Neuronal stem cell (in vitro differentiated cells): ENCODE data around the gene WNT2.

Experiments
- DNase-seq: peaks from one replicate; pipeline ENCODE4 v3.0.0-alpha.2; 2013; ENCODE audit warnings: low spot score
- H2AFZ ChIP-seq: one replicate; pipeline ENCODE4 v1.6.1; 2013; ENCODE audit warnings: mild to moderate bottlenecking, low read length, inconsistent platforms
- H2AK5ac ChIP-seq: 2 replicates; pipeline ENCODE4 v1.6.1; 2013; ENCODE audit warnings: low read depth, mild to moderate bottlenecking, inconsistent platforms, low read length, moderate library complexity, mixed read lengths
- H2BK120ac ChIP-seq: 2 replicates; pipeline ENCODE4 v1.6.1; 2013; ENCODE audit warnings: low read depth, mild to moderate bottlenecking, inconsistent platforms, low read length, moderate library complexity, mixed read lengths
- H2BK12ac ChIP-seq: one replicate; pipeline ENCODE4 v1.6.1; 2013; ENCODE audit warnings: low read length, inconsistent platforms
- H2BK15ac ChIP-seq: 2 replicates; pipeline ENCODE4 v1.6.1; 2013; ENCODE audit warnings: mild to moderate bottlenecking, low read length, inconsistent platforms, mixed read lengths
- H2BK5ac ChIP-seq: one replicate; pipeline ENCODE4 v1.6.1; 2013; ENCODE audit warnings: inconsistent platforms, mild to moderate bottlenecking, low read length, moderate library complexity
- H3K14ac ChIP-seq: one replicate; pipeline ENCODE4 v1.6.1; 2013; ENCODE audit warnings: low read length, inconsistent platforms
- H3K18ac ChIP-seq: 2 replicates; pipeline ENCODE4 v1.6.1; 2013; ENCODE audit warnings: low read length, inconsistent platforms
- H3K23ac ChIP-seq: 2 replicates; pipeline ENCODE4 v1.6.1; 2013; ENCODE audit warnings: low read depth, mild to moderate bottlenecking, mixed read lengths, low read length, inconsistent platforms; ENCODE audit not compliant: poor library complexity
- H3K27ac ChIP-seq: replicated peaks from 3 replicates; pipeline ENCODE4 v1.5.1; 2013; ENCODE audit warnings: low read length, inconsistent platforms
- H3K27me3 ChIP-seq, 3 experiments: 2 replicates each; pipeline ENCODE4 v1.6.1; 2013; ENCODE audit warnings: low read length in 3 of 3, mild to moderate bottlenecking in 2 of 3, inconsistent platforms in 1 of 3, low read depth in 1 of 3, mixed read lengths in 1 of 3, moderate library complexity in 1 of 3; ENCODE audit not compliant: control insufficient read depth in 3 of 3, insufficient read depth in 3 of 3
- H3K36me3 ChIP-seq, 2 donors: replicated peaks in 1 of 2; 2 replicates each; pipeline ENCODE4 v1.6.1; 2013; ENCODE audit warnings: low read length in 2 of 2; ENCODE audit not compliant: control insufficient read depth in 2 of 2, insufficient read depth in 2 of 2
- H3K4ac ChIP-seq: 2 replicates; pipeline ENCODE4 v1.6.1; 2013; ENCODE audit warnings: inconsistent platforms, mild to moderate bottlenecking, low read length, moderate library complexity
- H3K4me1 ChIP-seq, 2 donors: 1 replicate in 1 of 2; 2 replicates in 1 of 2; pipeline ENCODE4 v1.6.1; 2013; ENCODE audit warnings: low read length in 2 of 2, low read depth in 1 of 2; ENCODE audit not compliant: control insufficient read depth in 2 of 2, insufficient read depth in 1 of 2
- H3K4me2 ChIP-seq: one replicate; pipeline ENCODE4 v1.6.1; 2013; ENCODE audit warnings: mild to moderate bottlenecking, low read length, inconsistent platforms; ENCODE audit not compliant: insufficient read depth, poor library complexity, severe bottlenecking
- H3K4me3 ChIP-seq, 2 donors: 2 replicates each; pipeline ENCODE4 v1.5.1; 2013; ENCODE audit warnings: low read length in 2 of 2, mild to moderate bottlenecking in 2 of 2, inconsistent platforms in 1 of 2, moderate library complexity in 1 of 2
- H3K79me1 ChIP-seq: one replicate; pipeline ENCODE4 v1.6.1; 2013; ENCODE audit warnings: low read depth, mild to moderate bottlenecking, inconsistent platforms, low read length, moderate library complexity
- H3K9ac ChIP-seq: one replicate; pipeline ENCODE4 v1.6.1; 2013; ENCODE audit warnings: mild to moderate bottlenecking, low read depth, low read length, inconsistent platforms; ENCODE audit not compliant: poor library complexity
- H3K9me3 ChIP-seq, 2 donors: replicated peaks in 1 of 2; 2 replicates each; pipeline versions ENCODE3 to v1.6.1; 2013; ENCODE audit warnings: low read length in 2 of 2, mild to moderate bottlenecking in 2 of 2, inconsistent platforms in 1 of 2, low read depth in 1 of 2, mixed read lengths in 1 of 2, moderate library complexity in 1 of 2; ENCODE audit not compliant: control insufficient read depth in 2 of 2, insufficient read depth in 1 of 2
- H4K8ac ChIP-seq: one replicate; pipeline ENCODE4 v1.6.1; 2013; ENCODE audit warnings: low read depth, mild to moderate bottlenecking, inconsistent platforms, low read length, moderate library complexity
- H4K91ac ChIP-seq: one replicate; pipeline ENCODE4 v1.6.1; 2013; ENCODE audit warnings: low read length, low read depth, mild to moderate bottlenecking, inconsistent platforms; ENCODE audit not compliant: poor library complexity
- WGBS, 2 donors: extraction: QIAGEN DNeasy Blood & Tissue Kit; methylation state at CpG; one replicate each; pipeline ENCODE4 v1.1.7; 2013; ENCODE audit warnings: missing lambda C conversion rate in 2 of 2, mixed read lengths in 1 of 2; ENCODE audit not compliant: insufficient read length in 2 of 2, insufficient replicate concordance in 1 of 2; ENCODE audit errors: extremely low coverage in 2 of 2; 5-methylcytosine and 5-hydroxymethylcytosine counted together

WNT2 gene

DNA sequence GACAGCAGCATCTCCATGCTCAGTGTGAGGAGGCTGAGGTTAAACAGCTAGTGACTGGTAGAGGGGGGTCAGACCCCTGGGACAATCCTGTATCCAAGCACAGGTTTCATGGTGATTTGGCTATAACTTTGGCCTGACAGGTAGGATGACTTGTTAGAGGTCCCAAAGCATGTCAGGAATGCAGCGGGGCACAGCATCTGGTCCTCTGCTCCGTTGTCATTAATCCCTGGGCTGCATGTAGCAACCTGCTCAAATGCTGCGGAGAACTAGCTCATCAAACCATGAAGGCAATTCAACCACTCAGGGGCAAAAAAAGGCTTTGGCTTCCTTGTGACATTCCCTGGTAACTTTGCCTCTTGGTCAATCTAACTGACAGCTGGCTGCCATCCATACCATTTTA is 26.8 kb downstream of the WNT2 start:
- Histone ChIP-seq H2BK120ac (no peak overlapping the region), H2AK5ac (no peak overlapping the region), H3K4me3 (no peak overlapping the region), H3K27ac (no peak overlapping the region), H3K9me3 (no peaks in the 10 kb centered on the region), H3K27me3 (peaks cover 0 to 8% (median 0%) of the 10 kb centered on the region in 3 experiments), H3K4me1 (no peaks in the 10 kb centered on the region), H2BK12ac (no peak overlapping the region), H3K9ac (no peak overlapping the region), H4K91ac (no peak overlapping the region), H3K23ac (no peak overlapping the region), H3K79me1 (no peaks in the 10 kb centered on the region), H2BK5ac (no peak overlapping the region), H2BK15ac (no peak overlapping the region), H3K14ac (no peak overlapping the region), H3K36me3 (no peaks in the 10 kb centered on the region), H4K8ac (no peak overlapping the region), H3K4me2 (no peak overlapping the region), H2AFZ (no peak overlapping the region), H3K18ac (no peak overlapping the region), H3K4ac (no peak overlapping the region)
- WGBS, 2 donors: no CpG with 5 or more reads among the region's 3 CpGs
- no peak for DNase-seq

DNA sequence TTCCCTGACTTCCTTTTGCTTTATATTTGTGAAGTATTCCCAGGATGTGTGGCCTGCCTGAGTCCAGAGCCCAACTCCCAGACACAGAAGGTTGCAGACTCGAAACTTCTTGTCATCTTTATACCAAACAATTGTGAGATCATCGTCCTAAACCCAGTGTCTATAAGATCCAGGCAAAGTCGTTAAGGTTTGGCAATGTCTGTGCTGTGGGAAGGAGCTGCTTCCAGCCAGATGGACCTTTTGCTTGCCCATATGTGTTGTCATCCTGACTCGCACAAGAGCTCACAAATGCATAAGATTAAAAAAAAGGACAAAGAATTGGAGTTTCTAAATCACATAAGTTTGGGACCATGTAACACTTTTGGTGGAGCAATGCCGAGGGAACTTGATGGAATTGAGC is 37.0 kb downstream of the WNT2 start:
- Histone ChIP-seq H3K36me3 (no peaks in the 10 kb centered on the region), H3K4ac (no peak overlapping the region), H3K27ac (no peak overlapping the region), H2BK120ac (no peak overlapping the region), H3K4me1 (peaks cover 2 to 6% of the 10 kb centered on the region in 2 donors), H3K4me2 (no peak overlapping the region), H3K9me3 (no peaks in the 10 kb centered on the region), H3K27me3 (peaks cover 0 to 22% (median 0%) of the 10 kb centered on the region in 3 experiments), H3K18ac (no peak overlapping the region), H3K9ac (no peak overlapping the region), H3K14ac (no peak overlapping the region), H2BK15ac (no peak overlapping the region), H4K8ac (no peak overlapping the region), H2AK5ac (no peak overlapping the region), H2BK12ac (no peak overlapping the region), H4K91ac (no peak overlapping the region), H3K23ac (no peak overlapping the region), H2BK5ac (no peak overlapping the region), H2AFZ (no peak overlapping the region), H3K79me1 (no peaks in the 10 kb centered on the region), H3K4me3 (no peak overlapping the region)
- no peak for DNase-seq
- no CpG with 5 or more reads among the region's 5 CpGs for WGBS, 2 donors

DNA sequence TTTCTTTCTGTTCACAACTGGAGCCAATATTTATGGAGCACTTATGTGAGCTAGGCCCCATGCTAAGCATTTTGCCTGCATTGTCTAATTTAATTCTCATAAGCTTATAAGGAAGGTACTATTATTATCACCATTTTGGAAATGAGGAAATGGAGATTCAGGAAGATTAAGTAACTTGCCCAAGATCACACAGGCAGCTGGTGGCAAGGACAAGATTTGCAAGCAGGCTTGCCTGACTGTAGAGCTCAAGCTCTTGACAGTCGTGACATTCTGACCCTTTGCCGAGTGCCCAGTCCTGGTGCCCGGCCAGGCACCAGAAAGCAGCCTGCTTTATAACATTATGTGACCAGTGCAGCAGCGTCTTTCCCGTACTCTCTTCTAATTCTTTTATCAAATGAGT is 38.2 kb downstream of the WNT2 start:
- Histone ChIP-seq H3K4me3 (no peak overlapping the region), H2AK5ac (no peak overlapping the region), H3K9ac (no peak overlapping the region), H2BK5ac (no peak overlapping the region), H2BK12ac (no peak overlapping the region), H3K18ac (no peak overlapping the region), H3K27me3 (peaks cover 0 to 11% (median 0%) of the 10 kb centered on the region in 3 experiments), H3K4me2 (no peak overlapping the region), H3K27ac (no peak overlapping the region), H3K4me1 (peaks cover 2 to 6% of the 10 kb centered on the region in 2 donors), H3K36me3 (no peaks in the 10 kb centered on the region), H3K14ac (no peak overlapping the region), H4K8ac (no peak overlapping the region), H3K79me1 (no peaks in the 10 kb centered on the region), H4K91ac (no peak overlapping the region), H2BK15ac (no peak overlapping the region), H3K23ac (no peak overlapping the region), H3K9me3 (no peaks in the 10 kb centered on the region), H3K4ac (no peak overlapping the region), H2AFZ (no peak overlapping the region), H2BK120ac (no peak overlapping the region)
- no peak for DNase-seq
- WGBS, 2 donors: no CpG with 5 or more reads among the region's 5 CpGs

DNA sequence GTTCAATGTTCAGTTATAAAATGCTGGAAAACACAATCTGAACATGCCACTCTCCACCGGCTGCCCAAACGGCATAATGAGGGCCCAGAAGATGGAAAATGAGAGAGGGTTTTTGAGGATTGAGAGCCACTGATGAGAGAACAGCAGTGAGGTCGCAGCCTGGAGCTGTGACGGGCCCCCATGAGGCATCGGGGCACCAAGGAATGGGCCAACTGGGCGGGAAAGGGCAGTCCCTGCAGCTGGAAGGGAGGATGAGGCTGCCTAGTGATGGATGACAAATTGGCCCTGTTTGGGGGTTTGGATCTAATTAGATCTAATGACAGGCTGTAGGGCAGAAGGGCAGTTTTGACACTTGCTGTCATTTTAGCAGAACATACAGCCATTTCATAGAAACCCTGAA is 39.1 kb downstream of the WNT2 start:
- H3K18ac ChIP-seq: no peak overlapping the region
- no peak overlapping the region for H4K8ac ChIP-seq
- no peak overlapping the region for H3K14ac ChIP-seq
- no peaks in the 10 kb centered on the region for H3K9me3 ChIP-seq
- H3K4me2 ChIP-seq: no peak overlapping the region
- no CpG with 5 or more reads among the region's 6 CpGs for WGBS, 2 donors
- H3K23ac ChIP-seq: no peak overlapping the region
- no peak overlapping the region for H3K9ac ChIP-seq
- no peak overlapping the region for H3K4me3 ChIP-seq
- H4K91ac ChIP-seq: no peak overlapping the region
- no peak for DNase-seq
- no peak overlapping the region for H2BK12ac ChIP-seq
- no peak overlapping the region for H2BK15ac ChIP-seq
- no peaks in the 10 kb centered on the region for H3K36me3 ChIP-seq
- peaks cover 0 to 15% (median 0%) of the 10 kb centered on the region in 3 experiments for H3K27me3 ChIP-seq
- no peak overlapping the region for H2BK120ac ChIP-seq
- H2BK5ac ChIP-seq: no peak overlapping the region
- H2AFZ ChIP-seq: no peak overlapping the region
- H2AK5ac ChIP-seq: no peak overlapping the region
- H3K27ac ChIP-seq: no peak overlapping the region
- peaks cover 2 to 6% of the 10 kb centered on the region in 2 donors for H3K4me1 ChIP-seq
- no peaks in the 10 kb centered on the region for H3K79me1 ChIP-seq
- H3K4ac ChIP-seq: no peak overlapping the region
